NT2/D1 (cell line): ENCODE data around the gene VSTM2L.

Experiments
- YY1 ChIP-seq: IDR thresholded peaks from 2 replicates; pipeline ENCODE4 v1.6.1; 2011; ENCODE audit not compliant: insufficient read length, insufficient read depth
- ZNF274 ChIP-seq: IDR thresholded peaks from 2 replicates; pipeline ENCODE4 v1.6.1; 2011; ENCODE audit warnings: mild to moderate bottlenecking, low read depth, low read length

GRCh38 chr20:37893566-37894241, 9.2 kb upstream of the VSTM2L start:
- no peak for TF ChIP-seq YY1
- no peak for TF ChIP-seq ZNF274
